Renal cortex interstitium (tissue), 11 donors: ENCODE results near the gene DSCAML1. TPM values are rescaled to one million over a fixed set of nuclear protein-coding genes. Genes with fewer than 3 reads are reported as not detected.
A peak's percentile ranks its signal among the peaks of the same experiment; 100 is the strongest.

Experiments
- DNase-seq, 11 donors: peaks; one replicate each; pipeline ENCODE4 v3.0.0-alpha.2; 2013; ENCODE audit warnings: low read depth in 9 of 11, low spot score in 4 of 11; ENCODE audit errors: extremely low read depth in 1 of 11
- polyA plus RNA-seq, 3 donors: library from polyadenylated mRNA; unstranded; fragments of 120-200 nt; gene quantifications; one replicate each; pipeline ENCODE4 v1.2.1, GENCODE V29; 2013; ENCODE audit not compliant: insufficient read length in 3 of 3

DSCAML1 gene
- polyA plus RNA-seq, 3 donors: 2.7 to 4.4 (median 3.0) TPM

GRCh38 chr11:117634756-117635603 is 162.0 kb downstream of the DSCAML1 start:
- peak in 3 of 11 donors; percentile 38 to 50 (median 42) for DNase-seq

DNA sequence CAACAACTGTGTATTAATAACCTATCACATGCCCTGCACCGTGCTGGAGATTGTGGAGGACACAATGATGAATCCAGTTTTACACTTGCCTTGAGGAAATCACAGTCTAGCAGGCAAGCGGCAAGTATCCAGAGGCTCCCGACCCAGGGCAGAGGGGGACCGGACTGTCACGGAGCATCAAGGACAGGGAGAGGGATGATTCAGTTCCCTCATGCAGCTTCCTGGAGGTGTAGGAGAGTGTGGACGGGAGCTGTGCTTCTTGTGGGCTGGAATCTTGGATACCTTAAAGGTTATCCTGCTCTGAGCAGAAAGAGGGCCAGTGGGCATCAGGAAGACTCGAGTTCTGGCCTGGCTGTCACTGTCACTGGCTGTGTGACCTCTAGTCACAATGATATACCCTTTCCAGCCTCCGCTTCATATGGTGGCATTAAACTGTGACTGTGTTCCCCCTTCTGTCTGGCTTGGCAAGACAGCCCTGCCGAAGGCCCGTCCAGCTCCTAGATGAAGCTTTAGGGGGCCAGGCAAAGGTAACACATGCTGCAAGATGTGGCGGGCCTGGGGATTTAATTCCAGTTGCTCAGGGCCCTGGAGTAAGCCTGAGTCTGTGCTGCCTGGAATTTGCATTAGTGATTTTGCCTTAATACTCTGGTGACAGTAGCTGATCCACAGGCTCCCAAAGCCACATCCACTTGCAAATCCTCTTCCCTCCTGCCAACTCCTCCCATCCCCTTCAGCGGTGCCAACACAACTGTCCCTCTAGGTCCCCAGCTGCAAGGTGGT is 162.8 kb downstream of the DSCAML1 start:
- DNase-seq: no peak

- no peak for DNase-seq
Observed at GRCh38 chr11:117633186-117633754, 163.7 kb downstream of the DSCAML1 start.

DNA sequence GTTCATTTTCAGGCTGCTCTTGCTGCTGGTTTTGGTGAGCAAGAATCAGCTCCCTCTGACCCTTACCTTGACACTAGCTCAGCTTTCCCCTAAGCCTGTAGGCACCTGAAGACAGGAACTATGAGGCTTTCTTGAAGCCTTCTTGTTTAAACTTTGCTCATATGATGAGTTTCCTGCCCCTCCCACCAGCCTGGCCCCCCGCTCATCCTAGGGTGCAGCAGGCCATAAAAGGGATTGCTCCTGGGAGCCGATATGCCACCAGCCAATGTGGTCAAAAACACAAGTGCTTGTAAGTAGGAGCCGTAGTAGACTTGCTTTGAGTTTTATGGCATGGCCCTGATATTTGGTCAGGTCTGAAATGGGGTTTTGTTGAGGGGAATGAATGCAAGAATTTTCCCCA is 164.7 kb downstream of the DSCAML1 start:
- DNase-seq: no peak

DNA sequence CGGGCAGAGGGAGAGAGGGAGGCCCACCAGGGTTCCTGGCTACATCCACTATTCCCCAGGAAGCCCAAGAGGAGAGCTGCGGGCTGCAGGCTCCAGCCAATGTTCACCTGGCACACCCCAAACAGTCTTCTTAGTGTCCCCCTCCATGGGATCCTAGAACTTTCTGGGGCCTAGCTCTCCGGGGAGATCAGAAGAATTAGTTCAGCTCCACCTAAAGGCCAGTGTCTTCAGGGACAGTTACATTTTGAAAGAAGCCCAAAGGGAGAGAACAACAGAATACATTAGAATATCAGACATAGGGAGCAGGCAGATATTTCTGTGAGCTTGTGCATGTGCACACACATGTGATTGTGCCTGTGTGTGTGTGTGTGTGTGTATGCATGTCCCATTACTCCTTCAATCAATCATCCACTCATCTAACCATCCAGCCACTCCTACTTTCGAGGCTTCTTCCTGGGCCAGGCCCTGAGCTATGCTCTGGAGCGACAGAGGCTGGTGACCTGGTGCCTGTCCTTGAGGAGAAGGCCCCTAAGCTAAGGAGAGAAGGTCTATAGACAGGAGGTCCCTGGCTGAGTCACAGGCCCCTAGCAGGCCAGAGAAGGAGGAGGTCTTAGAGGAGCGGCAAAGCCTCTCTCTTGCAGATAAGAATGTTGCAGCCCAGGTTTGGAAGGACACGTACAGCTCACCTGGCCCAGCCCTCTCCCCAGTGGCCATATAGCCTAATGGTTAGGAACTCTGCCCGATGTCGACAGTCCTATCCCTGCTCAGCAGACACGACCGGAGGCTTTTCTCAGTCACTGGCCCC is 165.5 kb downstream of the DSCAML1 start:
- no peak for DNase-seq

GRCh38 chr11:117629891-117630538 is 167.0 kb downstream of the DSCAML1 start:
- no peak for DNase-seq

DNA sequence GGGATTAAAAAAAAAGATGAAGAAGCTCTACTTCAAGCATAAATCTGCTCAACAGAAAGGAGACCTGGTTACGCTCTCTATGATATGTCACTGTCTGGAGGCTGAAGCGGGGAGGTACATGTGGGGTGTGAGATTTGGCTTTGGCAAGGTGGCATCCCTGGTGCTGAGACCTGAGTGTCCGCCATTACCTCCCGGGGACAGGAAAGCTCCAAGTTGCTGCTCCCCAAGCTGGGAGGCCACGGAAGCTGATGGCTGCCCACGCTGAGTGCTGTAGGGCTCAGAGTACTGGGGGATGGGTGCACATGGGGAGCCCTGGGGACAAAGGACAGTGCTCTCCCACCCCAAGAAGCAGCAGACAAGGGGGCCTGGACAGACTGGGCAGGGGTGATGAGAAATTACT is 167.9 kb downstream of the DSCAML1 start:
- DNase-seq: no peak

- DNase-seq: no peak
Observed at GRCh38 chr11:117627259-117627658, 169.8 kb downstream of the DSCAML1 start.

DNA sequence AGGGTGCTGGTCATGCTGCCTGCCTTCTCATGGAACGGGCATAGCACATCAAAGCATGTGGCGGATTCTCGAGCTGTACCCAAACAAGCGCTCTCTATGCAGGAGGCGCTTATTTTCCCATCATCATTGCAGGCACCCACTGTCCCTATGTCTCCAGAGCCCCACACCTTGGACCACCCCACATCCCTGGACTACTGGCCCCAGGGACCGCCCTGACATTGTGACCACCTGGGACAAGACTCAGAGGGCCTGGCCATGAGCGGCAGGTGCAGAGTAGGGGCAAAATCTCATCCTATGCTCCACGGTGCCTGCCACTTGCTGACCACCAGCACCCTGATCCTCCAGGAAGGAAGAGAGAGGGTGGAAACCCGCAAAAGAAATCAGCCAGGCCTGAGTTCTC is 170.4 kb downstream of the DSCAML1 start:
- no peak for DNase-seq

DNA sequence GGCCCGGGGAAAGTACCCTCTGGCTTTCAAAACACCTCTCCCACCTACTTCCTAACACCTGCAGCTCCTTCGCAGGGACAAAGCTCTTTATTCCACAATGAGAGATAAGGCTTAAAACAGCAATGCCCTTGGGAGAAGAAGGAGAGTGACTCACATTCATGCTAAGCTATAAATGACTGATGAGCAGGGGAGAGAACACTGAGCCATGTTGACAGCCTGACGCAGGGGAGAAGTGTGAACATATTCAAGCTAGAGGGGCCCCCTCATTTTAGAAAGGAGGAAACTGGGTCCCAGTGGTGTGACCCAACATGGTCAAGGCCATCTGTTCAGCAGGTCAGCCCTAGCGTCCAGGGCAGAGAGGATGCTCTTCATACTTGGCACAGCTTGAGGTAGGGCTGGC is 171.8 kb downstream of the DSCAML1 start:
- no peak for DNase-seq

GRCh38 chr11:117623831-117624271 is 173.2 kb downstream of the DSCAML1 start:
- peak in 1 of 11 donors; percentile 15 for DNase-seq

- no peak for DNase-seq
Observed at GRCh38 chr11:117621226-117621625, 175.8 kb downstream of the DSCAML1 start.

- DNase-seq: no peak
Observed at GRCh38 chr11:117620659-117621058, 176.4 kb downstream of the DSCAML1 start.

- DNase-seq: no peak
Observed at GRCh38 chr11:117620086-117620485, 176.9 kb downstream of the DSCAML1 start.

GRCh38 chr11:117619661-117620060 is 177.4 kb downstream of the DSCAML1 start:
- DNase-seq: no peak

GRCh38 chr11:117618982-117619355 is 178.0 kb downstream of the DSCAML1 start:
- no peak for DNase-seq

DNA sequence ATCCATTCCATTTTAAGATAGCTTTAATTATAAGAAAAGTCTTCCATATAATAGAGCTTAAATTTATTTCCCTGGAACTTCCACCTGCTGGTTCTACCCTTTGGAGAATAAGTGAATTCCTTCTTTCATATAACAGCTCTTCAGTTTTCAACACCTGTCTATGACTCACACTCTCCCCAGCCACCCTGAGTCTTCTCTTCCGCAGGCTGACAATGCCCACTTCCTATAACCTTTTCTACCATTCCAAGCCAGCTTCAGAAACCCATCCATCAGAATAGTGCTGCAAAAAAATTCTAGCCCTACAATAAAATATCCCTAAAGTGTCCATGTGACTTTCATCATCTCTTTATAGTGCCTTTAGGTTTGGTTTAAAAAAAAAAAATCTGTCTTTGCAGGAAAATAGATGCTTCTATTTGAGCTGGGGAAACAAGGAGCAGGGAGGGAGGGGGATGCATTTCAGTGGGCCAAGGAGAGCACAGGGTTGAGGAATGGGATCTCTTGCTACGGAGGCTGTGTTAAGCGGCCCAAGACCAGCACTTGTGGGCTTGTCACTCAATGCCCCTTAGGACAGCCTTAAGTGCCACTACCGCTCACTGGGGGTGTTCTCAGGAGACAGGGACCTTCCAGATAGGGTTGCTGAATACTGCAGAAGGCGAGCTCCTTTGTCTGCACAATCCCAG is 178.6 kb downstream of the DSCAML1 start:
- DNase-seq: no peak

GRCh38 chr11:117616979-117617378 is 180.0 kb downstream of the DSCAML1 start:
- no peak for DNase-seq
